Measurements from ENCODE around the gene MCMBP.
"Not testable (repeated sequence)": the region's sequence is repeated elsewhere in the genome, so short reads cannot be mapped to it uniquely, and the experiment has no call there.

MCMBP gene

GRCh38 chr10:119872610-119872859 lies at the start of gene MCMBP:
MCMBP (minus strand) TSS chr10:119872843; CDS start chr10:119872584, 259 bp downstream.
- DNase-seq: no peak

- no peak for DNase-seq
These were observed 47.2 kb upstream of the MCMBP start for GRCh38 chr10:119919826-119920225.

GRCh38 chr10:119919271-119919670 lies 46.6 kb upstream of the MCMBP start:
- DNase-seq: no peak

GRCh38 chr10:119917777-119918176 lies 45.1 kb upstream of the MCMBP start:
- DNase-seq: no peak

GRCh38 chr10:119910689-119911088 lies 38.0 kb upstream of the MCMBP start:
- no peak for DNase-seq

- no peak for DNase-seq
These were observed 35.5 kb upstream of the MCMBP start for GRCh38 chr10:119908166-119908565.

- not testable (repeated sequence) for DNase-seq
These were observed 35.1 kb upstream of the MCMBP start for GRCh38 chr10:119907695-119908094.

- no peak for DNase-seq
These were observed 31.5 kb upstream of the MCMBP start for GRCh38 chr10:119903946-119904666.

GRCh38 chr10:119898577-119898976 lies 25.9 kb upstream of the MCMBP start:
- no peak for DNase-seq

- no peak for DNase-seq
These were observed 24.5 kb upstream of the MCMBP start for GRCh38 chr10:119896937-119897770.

- no peak for DNase-seq
These were observed 23.5 kb upstream of the MCMBP start for GRCh38 chr10:119896061-119896655.

GRCh38 chr10:119893845-119894427 lies 21.3 kb upstream of the MCMBP start:
- no peak for DNase-seq

GRCh38 chr10:119893074-119893473 lies 20.4 kb upstream of the MCMBP start:
- no peak for DNase-seq

GRCh38 chr10:119892188-119893065 lies 19.8 kb upstream of the MCMBP start, which contains the start of gene SEC23IP:
SEC23IP (plus strand) TSS chr10:119892730; CDS start chr10:119892783, 53 bp downstream.
- peak; percentile 87 to 89 for DNase-seq

- DNase-seq: not testable (repeated sequence)
These were observed 19.2 kb upstream of the MCMBP start for GRCh38 chr10:119891849-119892187.

GRCh38 chr10:119890307-119890706 lies 17.7 kb upstream of the MCMBP start:
- not testable (repeated sequence) for DNase-seq

GRCh38 chr10:119889201-119889600 lies 16.6 kb upstream of the MCMBP start:
- not testable (repeated sequence) for DNase-seq

- DNase-seq: not testable (repeated sequence)
These were observed 16.1 kb upstream of the MCMBP start for GRCh38 chr10:119888715-119889114.

- not testable (repeated sequence) for DNase-seq
These were observed 13.4 kb upstream of the MCMBP start for GRCh38 chr10:119886070-119886469.

GRCh38 chr10:119883901-119884611 lies 11.4 kb upstream of the MCMBP start:
- not testable (repeated sequence) for DNase-seq

- no peak for DNase-seq
These were observed 5.9 kb upstream of the MCMBP start for GRCh38 chr10:119878524-119878923.

Data from activated CD4-positive, alpha-beta T cell treated with anti-CD3 and anti-CD28 coated beads, Interleukin-2, amount 50 U/mL, for 4 hours (primary cell).